GM21737 (cell line): Measurements from ENCODE around the gene GPR12.

Source experiments
- ATAC-seq: cut with Tn5 transposase; IDR thresholded peaks from one replicate; pipeline ENCODE4 v1.9.1; 2021; ENCODE audit warnings: mild to moderate bottlenecking, moderate library complexity; ENCODE audit not compliant: unreplicated experiment

The GPR12 gene, protein sequence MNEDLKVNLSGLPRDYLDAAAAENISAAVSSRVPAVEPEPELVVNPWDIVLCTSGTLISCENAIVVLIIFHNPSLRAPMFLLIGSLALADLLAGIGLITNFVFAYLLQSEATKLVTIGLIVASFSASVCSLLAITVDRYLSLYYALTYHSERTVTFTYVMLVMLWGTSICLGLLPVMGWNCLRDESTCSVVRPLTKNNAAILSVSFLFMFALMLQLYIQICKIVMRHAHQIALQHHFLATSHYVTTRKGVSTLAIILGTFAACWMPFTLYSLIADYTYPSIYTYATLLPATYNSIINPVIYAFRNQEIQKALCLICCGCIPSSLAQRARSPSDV

DNA sequence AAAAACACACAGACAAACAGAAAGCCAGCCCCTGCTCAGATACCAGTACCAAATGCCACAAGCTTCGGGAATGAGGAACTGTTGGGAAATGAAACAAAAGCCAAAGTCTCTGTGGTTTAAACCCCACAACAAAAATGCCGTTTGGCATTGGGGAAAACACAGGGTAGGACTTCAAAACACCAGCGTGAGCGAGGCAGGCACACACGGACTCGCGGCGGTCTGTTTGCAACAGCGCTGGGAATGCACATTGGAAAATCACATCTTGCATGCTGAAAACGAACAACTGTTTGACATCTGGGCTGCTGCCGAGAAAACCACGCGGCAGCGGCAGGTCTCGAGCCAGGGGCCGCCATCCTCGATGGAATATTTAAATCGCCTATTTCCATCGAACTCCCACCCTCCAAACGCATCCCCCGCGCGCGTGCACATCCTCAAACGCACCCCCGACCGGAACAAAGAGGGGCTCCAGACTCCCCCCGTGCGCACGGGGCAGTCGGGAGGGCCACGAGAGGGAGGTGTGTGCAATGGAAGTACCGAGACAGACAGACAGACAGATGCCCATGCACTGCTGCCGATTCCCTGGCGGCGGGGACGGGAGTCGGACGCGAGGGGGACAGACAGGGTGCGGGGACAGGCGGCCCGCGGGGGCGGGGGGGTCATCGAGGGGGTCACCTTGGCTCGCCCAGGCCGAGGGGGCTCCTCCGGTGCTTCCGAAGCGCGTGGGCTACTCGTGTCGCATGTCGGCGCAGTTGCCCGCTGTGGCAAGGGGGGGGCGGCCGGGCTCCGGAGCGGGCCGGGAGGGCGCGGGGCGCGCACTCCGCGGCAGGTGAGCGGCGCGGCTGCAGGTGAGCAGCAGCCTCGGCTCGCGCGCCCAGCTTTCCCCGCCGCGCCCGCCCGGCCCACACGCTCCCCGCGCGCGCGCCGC, at the start of gene GPR12:
Gene GPR12 (minus strand): TSS at position 880 of the 925 bp plus-strand sequence. CDS start 959 bp downstream, outside the sequence.
- no peak for ATAC-seq

DNA sequence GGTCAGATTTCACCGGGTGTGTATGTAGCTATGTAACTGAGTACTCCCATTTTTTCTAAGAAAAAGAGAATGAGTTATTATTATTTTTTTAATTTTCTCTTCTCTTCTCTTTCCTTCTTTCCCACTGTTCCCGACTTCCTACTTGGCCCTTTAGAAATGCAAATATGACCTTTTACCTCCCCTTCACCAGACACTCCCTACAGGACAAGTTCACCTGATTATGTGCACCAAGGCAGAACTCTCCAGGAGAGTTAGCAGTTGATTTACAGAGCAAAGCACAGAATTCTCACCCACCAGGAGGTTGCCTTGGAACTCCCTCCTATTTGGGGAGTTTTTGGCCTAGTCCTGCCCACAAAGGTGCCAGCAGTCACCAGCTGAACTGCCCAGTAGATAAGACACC, 49.5 kb upstream of the GPR12 start:
- no peak for ATAC-seq

- no peak for ATAC-seq
Observed at GRCh38 chr13:26806891-26807290, 46.3 kb upstream of the GPR12 start.

DNA sequence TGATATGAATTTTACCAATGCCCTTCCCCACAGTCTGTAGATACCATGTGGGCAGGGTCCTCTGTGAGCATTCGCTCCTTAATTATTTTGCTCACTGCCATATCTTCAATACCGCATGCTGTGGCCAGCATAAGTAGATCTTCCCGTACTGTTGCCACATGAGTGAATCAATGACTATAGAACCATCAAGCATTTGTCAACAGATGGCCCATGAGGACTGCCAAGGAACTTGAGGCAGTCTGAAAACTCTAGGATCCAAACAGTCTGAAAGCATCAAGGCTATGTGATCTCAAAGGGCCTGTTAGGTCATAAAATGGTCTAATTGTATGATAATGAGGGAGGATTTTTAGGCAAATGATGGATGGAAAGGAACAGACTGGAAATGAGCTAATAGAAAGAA, 27.4 kb upstream of the GPR12 start:
- ATAC-seq, result no peak

DNA sequence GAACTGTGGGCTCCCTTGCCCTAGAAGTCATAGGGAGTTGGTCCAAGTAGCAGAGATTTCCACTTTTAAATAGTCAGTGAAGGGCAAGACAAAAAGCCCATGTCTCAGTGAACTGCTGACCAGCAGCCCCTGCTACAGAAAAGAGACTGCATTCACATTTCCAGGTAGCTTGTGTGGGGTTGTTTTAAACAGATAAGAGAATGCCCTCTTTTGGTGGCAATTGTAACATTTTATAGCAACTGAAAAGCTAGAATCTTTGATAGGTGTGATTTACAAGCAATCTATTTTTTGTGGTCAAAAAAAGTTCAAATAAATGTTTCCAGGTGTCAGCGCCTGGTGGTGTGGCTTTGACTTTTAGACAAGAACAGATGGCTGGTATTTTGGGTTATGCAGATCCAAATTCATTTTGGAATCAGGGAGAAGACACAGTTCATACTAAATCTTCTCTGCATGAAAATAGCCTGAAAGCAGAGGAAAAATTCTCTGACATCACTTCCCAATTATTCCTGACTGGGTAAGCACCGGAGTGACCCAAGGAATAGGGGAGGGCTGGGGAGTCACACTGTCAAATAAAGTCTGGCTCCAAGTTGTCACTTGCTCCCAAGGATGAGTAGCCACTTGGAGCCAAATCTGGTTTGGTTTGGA, 26.2 kb upstream of the GPR12 start:
- no peak for ATAC-seq

DNA sequence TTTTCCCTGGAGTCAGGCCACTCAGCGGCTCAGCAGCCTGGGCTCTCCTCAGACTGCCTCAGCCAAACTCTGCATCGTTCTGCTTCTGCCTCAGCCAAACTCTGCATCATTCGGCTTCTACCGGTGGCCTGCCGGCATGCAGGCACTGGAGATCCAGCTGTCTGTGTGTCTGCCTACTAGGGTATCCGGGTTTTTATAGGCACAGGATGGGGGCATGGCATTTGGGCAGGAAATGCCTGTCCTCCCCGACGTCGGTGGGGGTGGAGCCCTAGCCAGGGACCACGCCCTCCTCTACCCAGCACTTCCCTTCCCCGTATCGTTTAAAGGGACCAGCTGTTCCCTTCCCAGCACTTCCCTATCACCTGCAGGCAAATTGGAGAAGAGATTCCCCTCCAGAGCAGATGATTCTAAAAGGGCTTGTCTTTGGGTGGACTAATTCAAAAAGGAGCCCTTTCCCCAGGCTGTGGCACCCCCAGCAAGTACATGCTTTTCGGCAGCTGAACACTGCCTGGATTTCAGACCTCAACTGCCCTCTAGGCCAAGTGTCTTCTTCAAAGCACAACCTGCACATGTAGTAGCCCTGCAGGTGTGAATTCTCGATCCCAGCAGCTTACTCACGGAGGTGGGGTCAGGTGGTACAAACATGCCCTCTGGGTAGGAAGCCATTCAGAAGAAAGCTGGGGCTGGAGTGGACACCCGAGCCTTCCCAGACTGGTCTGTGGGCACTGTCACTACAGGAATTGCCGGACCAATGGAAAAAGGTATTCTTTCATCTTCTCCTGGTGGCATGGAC, 25.4 kb upstream of the GPR12 start:
- no peak for ATAC-seq

- no peak for ATAC-seq
Observed at GRCh38 chr13:26784704-26785639, 24.4 kb upstream of the GPR12 start.

- no peak for ATAC-seq
Observed at GRCh38 chr13:26780411-26780810, 19.8 kb upstream of the GPR12 start.

DNA sequence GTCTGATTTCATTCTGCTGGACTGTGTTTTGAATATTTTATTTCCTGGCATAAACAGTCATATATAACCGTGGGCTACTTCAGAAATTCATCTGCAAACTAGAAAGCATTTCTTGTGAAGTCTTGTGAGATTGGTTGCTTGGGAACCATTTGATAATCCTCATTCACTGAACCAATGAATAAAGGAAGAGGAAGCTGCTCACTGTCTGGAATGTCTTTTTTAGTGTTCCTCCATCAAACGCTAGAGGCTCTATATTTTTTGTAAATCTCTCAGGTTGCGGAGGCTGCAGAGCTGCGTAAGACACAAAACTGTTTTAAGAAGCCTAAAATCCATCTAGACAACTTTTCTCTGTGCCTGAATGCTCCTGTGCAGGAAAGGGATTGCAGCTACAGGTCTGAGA, 18.7 kb upstream of the GPR12 start:
- ATAC-seq, result no peak

DNA sequence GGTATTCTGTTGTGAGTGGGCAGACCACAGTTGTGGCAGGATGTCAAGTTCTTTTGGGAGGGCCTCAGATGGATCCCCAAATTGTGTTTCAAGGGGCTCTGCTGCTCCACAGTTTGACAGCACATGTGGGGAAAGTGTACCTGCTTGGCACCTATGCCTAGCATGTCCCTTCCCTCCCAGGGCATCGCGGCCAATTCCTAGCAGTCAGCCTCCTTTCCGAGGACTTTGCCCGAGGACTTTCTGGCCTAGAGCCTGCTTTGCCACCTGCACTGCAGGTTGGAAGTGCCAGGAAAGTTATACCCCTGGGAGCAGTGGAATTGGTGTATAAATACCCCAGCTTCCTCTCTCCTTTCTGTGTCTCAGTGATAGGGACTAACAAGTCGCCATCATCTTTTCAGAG, 11.9 kb upstream of the GPR12 start:
- no peak for ATAC-seq

GRCh38 chr13:26771796-26772195, 11.2 kb upstream of the GPR12 start:
- no peak for ATAC-seq

DNA sequence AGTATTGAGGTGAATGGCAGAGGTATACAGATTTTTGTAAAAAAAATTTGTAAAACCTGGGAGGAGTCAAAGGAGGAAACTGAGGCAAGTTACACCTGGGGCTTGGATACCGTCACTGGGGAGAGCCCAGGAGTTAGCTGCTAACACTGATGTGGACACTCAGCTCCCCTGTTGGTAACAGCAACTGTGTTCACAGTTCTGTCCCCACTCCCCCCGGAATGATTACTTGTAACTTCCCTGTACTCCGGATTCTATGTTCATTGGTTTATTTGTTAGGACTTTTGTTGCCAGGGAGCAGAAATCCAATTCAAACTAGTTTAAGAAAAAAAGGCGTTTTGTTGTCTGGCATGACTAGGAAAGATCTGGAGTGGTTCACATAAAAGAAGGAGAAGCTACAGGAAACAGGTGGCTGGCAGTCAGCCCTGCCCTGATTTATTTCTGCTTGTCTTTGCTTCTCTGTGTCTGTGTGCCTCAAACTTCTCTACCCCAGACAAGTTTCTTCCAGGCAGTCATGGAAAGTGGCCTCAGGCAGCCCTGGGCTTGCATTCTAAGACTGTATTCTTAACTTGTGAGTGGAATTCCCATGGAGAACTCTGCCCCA, 2.3 kb upstream of the GPR12 start:
- no peak for ATAC-seq

- ATAC-seq, result no peak
Observed at GRCh38 chr13:26760832-26761582, 421 bp upstream of the GPR12 start.

DNA sequence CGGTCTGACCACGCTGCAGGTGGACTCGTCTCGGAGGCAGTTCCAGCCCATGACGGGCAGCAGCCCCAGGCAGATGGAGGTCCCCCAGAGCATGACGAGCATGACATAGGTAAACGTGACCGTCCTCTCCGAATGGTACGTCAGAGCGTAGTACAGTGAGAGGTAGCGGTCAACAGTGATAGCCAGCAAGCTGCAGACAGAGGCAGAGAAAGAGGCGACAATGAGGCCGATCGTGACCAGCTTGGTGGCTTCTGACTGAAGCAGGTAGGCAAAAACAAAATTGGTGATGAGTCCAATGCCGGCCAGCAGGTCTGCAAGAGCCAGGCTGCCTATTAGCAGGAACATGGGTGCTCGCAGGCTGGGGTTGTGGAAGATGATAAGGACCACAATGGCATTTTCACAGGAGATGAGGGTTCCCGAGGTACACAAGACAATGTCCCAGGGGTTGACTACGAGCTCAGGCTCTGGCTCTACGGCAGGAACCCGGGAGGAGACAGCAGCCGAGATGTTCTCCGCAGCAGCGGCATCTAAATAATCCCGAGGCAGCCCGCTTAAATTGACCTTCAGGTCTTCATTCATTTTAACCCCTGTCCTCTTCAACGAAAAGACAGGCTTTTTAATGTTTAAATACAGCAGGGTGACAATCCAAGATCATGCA, 1.2 kb downstream of the GPR12 start:
- no peak for ATAC-seq

DNA sequence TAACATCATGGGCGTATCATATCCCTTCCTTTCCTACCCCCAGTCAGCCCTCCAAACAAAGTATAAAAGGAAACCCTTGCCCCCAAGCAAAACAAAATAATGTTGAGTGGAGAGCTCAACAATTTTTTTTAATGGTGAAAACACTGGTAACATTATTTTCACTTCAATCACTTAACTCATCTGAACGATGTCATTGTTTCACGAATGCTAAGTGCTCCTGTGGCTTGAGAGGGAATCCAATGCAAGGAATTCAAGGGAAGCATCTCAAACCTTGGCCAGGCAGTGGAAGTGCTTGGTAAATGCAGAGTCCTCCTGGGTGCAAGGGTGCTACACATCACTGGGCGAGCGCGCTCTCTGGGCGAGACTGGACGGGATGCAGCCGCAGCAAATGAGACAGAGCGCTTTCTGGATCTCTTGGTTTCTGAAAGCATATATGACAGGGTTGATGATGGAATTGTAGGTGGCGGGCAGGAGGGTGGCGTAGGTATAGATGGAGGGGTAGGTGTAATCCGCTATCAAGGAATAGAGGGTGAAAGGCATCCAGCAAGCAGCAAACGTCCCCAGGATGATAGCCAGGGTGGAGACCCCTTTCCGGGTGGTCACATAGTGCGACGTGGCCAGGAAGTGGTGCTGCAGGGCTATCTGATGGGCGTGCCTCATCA, 2.0 kb downstream of the GPR12 start:
- ATAC-seq, result no peak

- no peak for ATAC-seq
Observed at GRCh38 chr13:26756961-26757360, 3.6 kb downstream of the GPR12 start.

DNA sequence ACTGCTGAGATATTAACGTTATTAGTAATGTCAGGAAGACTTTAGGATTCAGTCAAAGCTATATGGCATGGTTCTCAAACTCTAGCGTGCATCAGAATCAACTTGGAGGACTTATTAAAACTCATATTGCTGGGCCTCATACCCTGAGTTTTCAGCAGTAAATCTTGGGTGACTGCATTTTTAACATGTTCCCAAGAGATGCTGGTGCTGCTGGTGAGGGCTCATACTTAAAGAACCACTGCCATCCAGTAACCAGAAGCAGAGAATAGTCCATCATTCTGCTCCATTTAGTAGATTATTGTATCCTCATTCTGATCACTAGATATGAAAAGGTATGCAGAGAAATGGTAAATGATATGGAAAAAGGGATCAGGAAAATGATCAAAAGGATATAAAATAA, 7.9 kb downstream of the GPR12 start:
- no peak for ATAC-seq

- ATAC-seq, result no peak
Observed at GRCh38 chr13:26749905-26750304, 10.7 kb downstream of the GPR12 start.
